K562 treated with DMSO at 1 percent for 4 hours (cell line): ENCODE results near the gene MYOM3. TPM values are rescaled to one million over a fixed set of nuclear protein-coding genes. Genes with fewer than 3 reads are reported as not detected.

Experiments
- total RNA-seq: library from RNA; unstranded; fragments of 300-600 nt; gene quantifications from 2 replicates; pipeline ENCODE4 v1.2.3, GENCODE V29; 2022; ENCODE audit not compliant: insufficient read depth

The MYOM3 gene
- total RNA-seq: not detected in 2 replicates

DNA sequence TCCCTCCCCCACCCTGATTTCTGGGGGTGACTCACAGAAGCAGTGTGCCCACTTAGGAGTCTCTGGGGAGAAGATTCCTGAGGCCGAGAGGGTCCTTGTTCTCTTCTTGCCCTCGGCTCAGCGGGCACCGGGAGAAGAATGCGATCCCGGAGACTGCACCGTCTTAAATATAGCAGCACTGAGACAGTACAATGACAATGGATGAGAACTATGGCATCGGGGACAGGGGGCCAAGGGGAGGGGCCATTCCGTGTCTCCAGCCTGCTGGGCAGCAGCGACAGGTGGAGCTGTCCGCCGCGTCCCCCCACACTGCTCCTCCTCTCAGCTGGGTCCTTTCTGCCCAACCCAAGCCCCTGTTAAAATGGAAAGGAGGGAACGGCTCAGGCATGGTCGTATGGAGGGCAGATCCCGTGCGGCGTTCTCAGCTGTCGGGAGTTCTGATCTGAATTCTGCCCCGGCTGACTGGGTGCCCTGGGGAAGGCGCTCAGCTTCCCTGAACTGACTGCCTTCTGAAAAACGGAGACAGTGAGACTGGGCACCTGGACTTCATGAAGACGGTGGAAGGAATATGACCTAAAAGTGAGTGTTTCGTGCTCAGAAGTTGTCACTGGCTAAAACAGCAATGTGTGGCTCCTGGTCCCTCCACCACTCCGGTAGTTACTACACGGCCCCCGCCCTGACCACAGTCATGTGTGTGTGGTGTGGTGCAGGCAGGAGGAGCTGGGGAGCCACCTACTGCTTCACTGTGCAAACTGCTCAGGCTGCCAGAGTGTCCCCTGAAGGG, at the start of gene MYOM3:
Gene MYOM3, minus strand, starts transcription at position 140 of the 784 bp plus-strand sequence. CDS start 3,499 bp downstream, outside the sequence.

DNA sequence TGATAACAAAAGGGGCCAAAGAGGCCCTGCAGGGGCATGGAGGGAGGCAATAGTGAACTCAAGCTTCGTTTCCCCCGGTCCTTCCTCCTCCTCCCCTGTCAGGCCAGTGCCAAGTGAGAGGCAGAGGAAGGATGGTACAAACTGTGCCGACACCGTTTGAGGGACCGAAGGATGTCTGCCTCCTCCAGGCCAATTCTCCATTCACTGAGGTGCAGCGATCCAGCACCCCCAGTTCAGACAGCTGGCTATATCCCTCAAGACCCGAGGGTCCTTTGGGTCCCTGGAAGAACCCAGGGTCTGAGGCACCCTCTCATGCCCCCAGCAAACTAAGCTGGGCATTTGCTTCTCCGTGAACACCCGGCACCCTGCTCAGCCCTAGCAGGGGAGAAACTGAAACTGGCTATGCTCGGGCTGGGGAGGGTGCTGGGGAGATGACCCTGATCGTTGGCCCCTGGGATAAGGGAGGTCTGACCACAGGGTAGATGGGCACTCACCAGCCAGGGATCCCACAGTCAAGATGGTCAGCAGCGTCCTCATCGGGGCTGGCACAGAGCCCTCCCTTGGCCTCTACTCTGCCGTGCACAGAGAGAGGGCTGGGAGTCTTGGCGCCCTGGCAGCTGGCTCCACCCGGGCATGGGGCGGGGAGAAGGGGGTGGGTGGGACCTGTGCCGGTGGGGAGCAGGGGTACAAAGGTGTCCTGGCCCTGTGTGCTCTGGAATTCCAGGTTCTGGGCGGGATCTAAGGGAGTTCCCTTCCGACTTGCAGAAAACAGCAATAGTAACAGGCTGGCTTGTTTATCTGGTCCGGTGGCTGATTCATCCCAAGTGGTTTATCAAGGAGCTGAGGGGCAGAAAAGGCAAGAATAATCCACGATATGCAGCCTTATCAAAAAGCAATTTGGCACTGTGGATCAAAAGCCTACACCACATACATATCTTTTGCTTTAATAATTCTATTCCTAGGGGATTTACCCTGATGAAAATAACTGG, 30.9 kb upstream of the MYOM3 start, which contains the start of gene IL22RA1:
Gene IL22RA1, minus strand, starts transcription at position 595 of the 989 bp plus-strand sequence. Its CDS starts 58 bp downstream, at position 537.

Other genes starting within 250 kb of the MYOM3 start
- 21.0 and 21.8 TPM in 2 replicates for gene FUCA1, start 243.8 kb downstream of the MYOM3 start, total RNA-seq
- not detected in 2 replicates for gene CNR2, start 198.8 kb downstream of the MYOM3 start, total RNA-seq
- 95.7 and 120 TPM in 2 replicates for gene PNRC2, start 152.3 kb downstream of the MYOM3 start, total RNA-seq
- gene SRSF10, start 131.8 kb downstream of the MYOM3 start, total RNA-seq: 65.2 and 91.6 TPM in 2 replicates
- gene IL22RA1, start 31.0 kb upstream of the MYOM3 start, total RNA-seq: not detected in 2 replicates
- gene IFNLR1, start 75.2 kb upstream of the MYOM3 start, total RNA-seq: not detected in 2 replicates
- not detected in 2 replicates for gene GRHL3, start 207.2 kb upstream of the MYOM3 start, total RNA-seq